ENCODE data around the gene ABLIM3. TPM values are rescaled to one million over a fixed set of nuclear protein-coding genes. Genes with fewer than 3 reads are reported as not detected.

ABLIM3 gene
- total RNA-seq, 1 donor from 2014 or later, result 30.1 TPM

DNA sequence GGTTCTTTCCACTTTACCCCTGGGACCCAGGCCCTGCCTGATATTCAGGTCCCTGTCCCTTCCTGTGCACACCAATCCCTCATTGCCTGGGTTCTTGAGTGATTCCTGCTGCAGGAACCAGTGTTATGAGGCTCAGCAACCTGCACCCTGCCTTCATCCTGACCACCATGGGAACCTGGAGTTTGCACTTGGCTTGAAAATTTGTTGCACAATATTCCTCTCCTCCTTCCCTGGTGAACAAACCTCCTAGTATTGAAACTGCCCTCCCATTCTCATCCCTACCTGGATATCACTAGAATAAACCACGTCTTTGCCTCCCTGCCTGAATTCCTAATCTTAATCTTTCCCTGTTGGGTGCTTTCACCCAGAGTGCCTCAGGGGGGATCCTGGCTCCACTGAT lies 78.3 kb downstream of the ABLIM3 start:
- TF ChIP-seq, protein P1, sequence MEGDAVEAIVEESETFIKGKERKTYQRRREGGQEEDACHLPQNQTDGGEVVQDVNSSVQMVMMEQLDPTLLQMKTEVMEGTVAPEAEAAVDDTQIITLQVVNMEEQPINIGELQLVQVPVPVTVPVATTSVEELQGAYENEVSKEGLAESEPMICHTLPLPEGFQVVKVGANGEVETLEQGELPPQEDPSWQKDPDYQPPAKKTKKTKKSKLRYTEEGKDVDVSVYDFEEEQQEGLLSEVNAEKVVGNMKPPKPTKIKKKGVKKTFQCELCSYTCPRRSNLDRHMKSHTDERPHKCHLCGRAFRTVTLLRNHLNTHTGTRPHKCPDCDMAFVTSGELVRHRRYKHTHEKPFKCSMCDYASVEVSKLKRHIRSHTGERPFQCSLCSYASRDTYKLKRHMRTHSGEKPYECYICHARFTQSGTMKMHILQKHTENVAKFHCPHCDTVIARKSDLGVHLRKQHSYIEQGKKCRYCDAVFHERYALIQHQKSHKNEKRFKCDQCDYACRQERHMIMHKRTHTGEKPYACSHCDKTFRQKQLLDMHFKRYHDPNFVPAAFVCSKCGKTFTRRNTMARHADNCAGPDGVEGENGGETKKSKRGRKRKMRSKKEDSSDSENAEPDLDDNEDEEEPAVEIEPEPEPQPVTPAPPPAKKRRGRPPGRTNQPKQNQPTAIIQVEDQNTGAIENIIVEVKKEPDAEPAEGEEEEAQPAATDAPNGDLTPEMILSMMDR (conservative IDR thresholded peaks at IDR 0.05; ENCODE audit: low read depth, low read length), result no peak
- H3K4me3 ChIP-seq (ENCODE audit: low read depth, low read length), result no peak overlapping the region
- no peak for DNase-seq (ENCODE audit: low read depth)

DNA sequence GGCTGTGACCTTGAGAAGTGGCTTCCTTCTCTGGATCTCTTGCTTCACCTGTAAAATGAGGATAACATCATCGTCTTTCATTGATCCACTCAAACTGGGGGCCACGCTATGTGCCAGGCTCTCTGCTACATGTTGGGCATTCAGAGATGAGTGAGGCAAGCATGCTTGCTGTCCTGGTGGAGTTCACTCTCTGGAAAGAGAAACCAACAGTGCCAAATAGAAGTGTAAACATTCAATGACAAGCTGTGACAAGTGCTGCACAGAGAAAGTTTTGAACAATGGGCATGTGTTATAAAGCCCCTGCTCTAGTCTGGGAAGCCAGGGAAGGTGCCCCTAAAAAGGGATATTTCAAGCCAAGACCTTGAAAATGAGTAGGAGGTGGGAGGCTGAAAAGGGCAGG lies 79.5 kb downstream of the ABLIM3 start:
- TF ChIP-seq, protein P1 (conservative IDR thresholded peaks at IDR 0.05; ENCODE audit: low read depth, low read length), result no peak
- H3K4me3 ChIP-seq (ENCODE audit: low read depth, low read length), result no peak overlapping the region
- DNase-seq (ENCODE audit: low read depth), result no peak

DNA sequence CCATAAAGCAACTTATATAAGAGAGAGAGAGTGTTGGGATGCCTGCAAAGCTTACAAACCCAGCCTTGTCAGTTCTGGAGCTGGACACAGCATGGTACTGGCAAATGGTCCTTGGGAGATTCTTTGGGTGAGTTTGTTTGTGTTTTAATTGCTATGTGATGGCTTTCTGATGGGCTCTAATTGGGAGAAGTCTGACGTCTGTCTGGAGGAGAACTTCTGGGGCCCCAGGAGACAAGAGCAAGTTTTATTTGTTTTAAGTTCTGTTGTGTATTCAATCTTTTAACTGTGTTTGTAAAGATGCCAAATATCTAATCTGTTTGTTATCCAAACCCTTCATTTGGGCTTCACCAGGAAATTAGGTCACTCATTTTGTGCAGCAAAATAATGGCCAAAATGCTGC lies 80.0 kb downstream of the ABLIM3 start:
- H3K4me3 ChIP-seq (ENCODE audit: low read depth, low read length), result no peak overlapping the region
- TF ChIP-seq, protein P1 (conservative IDR thresholded peaks at IDR 0.05; ENCODE audit: low read depth, low read length), result no peak
- no peak for DNase-seq (ENCODE audit: low read depth)

DNA sequence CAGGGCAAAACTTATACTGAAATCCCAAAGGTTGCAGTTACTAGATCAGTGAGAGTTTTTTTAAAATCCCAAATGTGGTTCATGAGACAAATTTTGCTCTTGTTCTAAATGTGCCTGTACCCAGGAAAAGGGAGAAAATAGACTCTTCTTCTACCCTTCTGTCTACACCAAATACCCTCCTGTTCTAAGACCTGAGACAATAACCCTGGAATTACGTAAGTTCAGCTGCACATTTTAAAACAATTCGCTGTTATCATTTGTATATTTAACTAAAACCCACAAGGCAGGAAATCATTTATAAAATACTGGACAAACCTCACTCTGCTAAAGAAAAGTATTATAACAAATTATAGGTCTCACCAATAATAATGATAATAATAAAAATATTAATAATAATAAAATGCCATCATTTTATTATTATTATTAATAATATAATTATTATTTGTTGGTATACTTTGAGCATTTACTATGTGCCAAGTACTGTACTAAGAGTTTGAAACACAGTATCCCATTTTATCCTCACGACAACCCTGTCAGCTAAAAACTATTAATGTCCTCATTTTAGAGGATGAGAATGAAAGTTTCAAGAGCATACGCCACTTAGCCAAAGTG lies 80.5 kb downstream of the ABLIM3 start:
- no peak for DNase-seq (ENCODE audit: low read depth)
- TF ChIP-seq, protein P1 (conservative IDR thresholded peaks at IDR 0.05; ENCODE audit: low read depth, low read length), result no peak
- H3K4me3 ChIP-seq (ENCODE audit: low read depth, low read length), result no peak overlapping the region

DNA sequence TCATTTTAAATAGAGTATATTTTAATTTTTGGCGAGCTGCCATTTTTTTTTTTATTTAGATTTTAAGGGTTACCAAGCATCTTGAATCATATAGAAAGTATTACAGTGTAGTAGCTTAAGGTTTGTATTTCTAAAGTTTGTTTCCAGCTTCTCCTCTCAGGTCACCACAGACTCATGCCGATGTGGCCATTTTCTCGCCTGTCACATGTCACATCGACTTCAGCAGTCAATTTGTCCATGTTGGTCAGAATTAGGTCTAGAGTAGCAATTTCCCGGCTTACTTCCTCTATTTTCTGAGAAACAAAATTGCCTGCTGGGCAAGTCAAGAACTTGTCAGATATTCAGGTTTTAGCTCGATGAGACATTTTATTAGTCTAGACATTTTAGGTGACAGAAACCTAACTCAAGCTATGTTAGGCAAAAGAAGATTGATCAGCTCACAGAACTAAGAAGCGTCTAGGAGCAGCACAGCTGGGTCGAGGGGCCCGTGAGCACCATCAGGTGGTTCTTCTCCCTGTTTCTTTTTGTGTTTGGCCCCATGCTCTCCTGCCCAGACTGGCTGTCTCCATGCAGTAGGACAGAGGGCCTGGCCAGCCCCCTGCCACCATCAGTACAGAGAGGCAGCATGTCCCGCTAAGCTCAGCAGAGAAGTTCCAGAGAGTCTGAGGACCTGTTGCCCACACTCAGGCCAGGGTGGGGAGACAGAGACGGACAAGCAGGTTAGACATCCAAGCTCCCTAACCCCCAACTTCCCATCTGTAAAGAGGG lies 82.0 kb downstream of the ABLIM3 start:
- H3K4me3 ChIP-seq (ENCODE audit: low read depth, low read length), result no peak overlapping the region
- no peak for DNase-seq (ENCODE audit: low read depth)
- TF ChIP-seq, protein P1 (conservative IDR thresholded peaks at IDR 0.05; ENCODE audit: low read depth, low read length), result no peak

DNA sequence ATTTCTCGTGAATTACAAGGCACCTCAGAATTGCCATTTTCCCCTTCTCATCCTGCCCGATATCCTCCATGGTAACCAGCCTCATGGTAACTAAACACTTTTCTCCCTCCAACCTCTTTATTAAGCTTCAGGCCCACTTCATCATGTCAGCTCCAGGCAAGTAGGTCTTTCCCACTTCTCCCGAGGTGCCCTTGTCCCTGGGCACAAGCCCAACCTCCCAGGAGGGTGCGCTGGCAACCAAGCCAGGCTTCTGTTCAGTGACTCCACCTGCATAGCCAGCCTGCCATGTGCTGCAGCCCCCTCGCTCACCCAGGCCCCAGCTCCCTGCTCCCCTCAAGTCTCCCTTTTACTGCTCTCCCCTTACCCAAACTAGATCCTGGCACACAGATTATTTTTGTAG lies 83.0 kb downstream of the ABLIM3 start:
- no peak overlapping the region for H3K4me3 ChIP-seq (ENCODE audit: low read depth, low read length)
- TF ChIP-seq, protein P1 (conservative IDR thresholded peaks at IDR 0.05; ENCODE audit: low read depth, low read length), result no peak
- no peak for DNase-seq (ENCODE audit: low read depth)

All from epithelial cell of proximal tubule (primary cell).